SH-SY5Y (cell line): Measurements from ENCODE around the gene SSBP3.

Source experiments
- GATA2 ChIP-seq: IDR thresholded peaks from 2 replicates; pipeline ENCODE4 v1.6.1; 2011; ENCODE audit warnings: mild to moderate bottlenecking, low read depth, low read length
- GATA3 ChIP-seq: IDR thresholded peaks from 2 replicates; pipeline ENCODE4 v1.6.1; 2011; ENCODE audit warnings: low read depth, mild to moderate bottlenecking, low read length, moderate library complexity

DNA sequence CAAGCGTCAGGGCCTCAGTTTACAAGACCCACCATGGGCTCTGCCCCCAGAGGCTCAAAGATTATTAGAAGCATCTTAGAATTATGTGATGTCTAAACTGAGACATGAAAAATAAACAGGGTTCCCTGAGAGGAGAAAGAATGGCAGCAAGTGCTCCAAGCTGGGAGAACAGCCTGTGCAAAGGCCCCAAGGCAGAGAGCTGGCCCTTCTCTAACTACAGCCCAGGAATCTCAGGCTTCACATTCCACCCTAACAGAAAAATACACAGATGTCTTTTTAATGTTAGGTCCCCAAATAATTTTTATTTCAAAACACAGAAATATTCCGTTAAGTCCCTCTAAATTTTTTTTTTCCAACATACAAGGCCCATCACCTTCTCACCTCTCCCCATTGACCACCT is 21.7 kb downstream of the SSBP3 start:
- TF ChIP-seq GATA3 (no peak), GATA2 (no peak)
